Mucosa of stomach (tissue), 1 donor: ENCODE data around the gene ITSN1.
"Not testable (repeated sequence)": the region's sequence is repeated elsewhere in the genome, so short reads cannot be mapped to it uniquely, and the experiment has no call there.

ENCODE experiments used
- H3K27me3 ChIP-seq: one replicate; pipeline ENCODE4 v1.7.0; 2013; ENCODE audit warnings: mild to moderate bottlenecking, low read length; ENCODE audit not compliant: control insufficient read depth, insufficient read depth
- H3K36me3 ChIP-seq: one replicate; pipeline ENCODE4 v1.7.0; 2013; ENCODE audit warnings: low read length; ENCODE audit not compliant: control insufficient read depth, insufficient read depth
- H3K4me1 ChIP-seq: one replicate; pipeline ENCODE4 v1.7.0; 2013; ENCODE audit warnings: mild to moderate bottlenecking, low read length; ENCODE audit not compliant: control insufficient read depth, insufficient read depth
- H3K4me3 ChIP-seq: one replicate; pipeline ENCODE4 v1.7.0; 2013; ENCODE audit warnings: low read length
- H3K9ac ChIP-seq: one replicate; pipeline ENCODE4 v1.7.0; 2013; ENCODE audit warnings: mild to moderate bottlenecking, low read length, moderate library complexity
- H3K9me3 ChIP-seq: one replicate; pipeline ENCODE4 v1.7.0; 2013; ENCODE audit warnings: mild to moderate bottlenecking, low read length, moderate library complexity; ENCODE audit not compliant: control insufficient read depth
- donor health status: Pancreatic carcinoma.

ITSN1 gene

GRCh38 chr21:33858667-33859372, 216.5 kb downstream of the ITSN1 start:
- no peaks in the 10 kb centered on the region for H3K9me3 ChIP-seq
- H3K9ac ChIP-seq: no peak overlapping the region
- no peaks in the 10 kb centered on the region for H3K27me3 ChIP-seq
- H3K4me1 ChIP-seq: no peaks in the 10 kb centered on the region
- no peak overlapping the region for H3K4me3 ChIP-seq
- H3K36me3 ChIP-seq: no peaks in the 10 kb centered on the region

GRCh38 chr21:33859373-33860102, 217.2 kb downstream of the ITSN1 start:
- no peaks in the 10 kb centered on the region for H3K36me3 ChIP-seq
- H3K9me3 ChIP-seq: no peaks in the 10 kb centered on the region
- no peaks in the 10 kb centered on the region for H3K27me3 ChIP-seq
- no peaks in the 10 kb centered on the region for H3K4me1 ChIP-seq
- H3K4me3 ChIP-seq: no peak overlapping the region
- no peak overlapping the region for H3K9ac ChIP-seq

- H3K4me3 ChIP-seq: no peak overlapping the region
- no peaks in the 10 kb centered on the region for H3K36me3 ChIP-seq
- no peaks in the 10 kb centered on the region for H3K9me3 ChIP-seq
- no peak overlapping the region for H3K9ac ChIP-seq
- no peaks in the 10 kb centered on the region for H3K27me3 ChIP-seq
- no peaks in the 10 kb centered on the region for H3K4me1 ChIP-seq
Observed at GRCh38 chr21:33860332-33860879, 218.1 kb downstream of the ITSN1 start.

- no peaks in the 10 kb centered on the region for H3K9me3 ChIP-seq
Observed at GRCh38 chr21:33861125-33861524, 218.8 kb downstream of the ITSN1 start.

GRCh38 chr21:33863191-33863590, 220.9 kb downstream of the ITSN1 start:
- H3K27me3 ChIP-seq, H3K4me1 ChIP-seq, H3K9me3 ChIP-seq, H3K4me3 ChIP-seq, H3K36me3 ChIP-seq, H3K9ac ChIP-seq: not testable (repeated sequence)

More at GRCh38 chr21:33861125-33861524, 218.8 kb downstream of the ITSN1 start:
- Histone ChIP-seq H3K27me3 (no peaks in the 10 kb centered on the region), H3K9ac (no peak overlapping the region), H3K36me3 (no peaks in the 10 kb centered on the region), H3K4me1 (no peaks in the 10 kb centered on the region), H3K4me3 (no peak overlapping the region)

- H3K9ac ChIP-seq: no peak overlapping the region
- H3K9me3 ChIP-seq: no peaks in the 10 kb centered on the region
- H3K4me3 ChIP-seq: no peak overlapping the region
- H3K4me1 ChIP-seq: no peaks in the 10 kb centered on the region
- no peaks in the 10 kb centered on the region for H3K27me3 ChIP-seq
- no peaks in the 10 kb centered on the region for H3K36me3 ChIP-seq
Observed at GRCh38 chr21:33864150-33864549, 221.8 kb downstream of the ITSN1 start.

GRCh38 chr21:33865176-33865575, 222.9 kb downstream of the ITSN1 start:
- no peaks in the 10 kb centered on the region for H3K4me1 ChIP-seq
- H3K9ac ChIP-seq: no peak overlapping the region
- no peak overlapping the region for H3K4me3 ChIP-seq
- H3K9me3 ChIP-seq: no peaks in the 10 kb centered on the region
- no peaks in the 10 kb centered on the region for H3K36me3 ChIP-seq
- H3K27me3 ChIP-seq: no peaks in the 10 kb centered on the region

GRCh38 chr21:33865996-33866575, 223.8 kb downstream of the ITSN1 start:
- Histone ChIP-seq H3K27me3 (no peaks in the 10 kb centered on the region), H3K4me3 (no peak overlapping the region), H3K9me3 (no peaks in the 10 kb centered on the region), H3K4me1 (no peaks in the 10 kb centered on the region), H3K36me3 (no peaks in the 10 kb centered on the region), H3K9ac (no peak overlapping the region)

- no peaks in the 10 kb centered on the region for H3K4me1 ChIP-seq
- H3K27me3 ChIP-seq: no peaks in the 10 kb centered on the region
- H3K4me3 ChIP-seq: no peak overlapping the region
- H3K36me3 ChIP-seq: no peaks in the 10 kb centered on the region
- H3K9ac ChIP-seq: no peak overlapping the region
- H3K9me3 ChIP-seq: no peaks in the 10 kb centered on the region
Observed at GRCh38 chr21:33866826-33867225, 224.5 kb downstream of the ITSN1 start.

- H3K36me3 ChIP-seq, H3K27me3 ChIP-seq, H3K4me3 ChIP-seq, H3K4me1 ChIP-seq, H3K9me3 ChIP-seq, H3K9ac ChIP-seq: not testable (repeated sequence)
Observed at GRCh38 chr21:33867868-33868267, 225.6 kb downstream of the ITSN1 start.

GRCh38 chr21:33869873-33870272, 227.6 kb downstream of the ITSN1 start:
- Histone ChIP-seq H3K4me1 (no peaks in the 10 kb centered on the region), H3K9ac (no peak overlapping the region), H3K4me3 (no peak overlapping the region), H3K36me3 (no peaks in the 10 kb centered on the region), H3K27me3 (no peaks in the 10 kb centered on the region), H3K9me3 (no peaks in the 10 kb centered on the region)

GRCh38 chr21:33870768-33871167, 228.5 kb downstream of the ITSN1 start:
- Histone ChIP-seq H3K27me3 (no peaks in the 10 kb centered on the region), H3K9me3 (no peaks in the 10 kb centered on the region), H3K36me3 (no peaks in the 10 kb centered on the region), H3K4me1 (no peaks in the 10 kb centered on the region), H3K4me3 (no peak overlapping the region), H3K9ac (no peak overlapping the region)
